Measurements from ENCODE around the gene ZNF222.

Gene ZNF222

GRCh38 chr19:44055870-44056269 is 30.7 kb downstream of the ZNF222 start:
- no peak for DNase-seq

GRCh38 chr19:44059229-44059628 is 34.0 kb downstream of the ZNF222 start:
- no peak for DNase-seq

GRCh38 chr19:44061038-44061437 is 35.9 kb downstream of the ZNF222 start:
- no peak for DNase-seq

- no peak for DNase-seq
Measured at GRCh38 chr19:44066305-44066704, 41.1 kb downstream of the ZNF222 start.

- no peak for DNase-seq
Measured at GRCh38 chr19:44069415-44069814, 44.2 kb downstream of the ZNF222 start.

- DNase-seq = peak; percentile 90
Measured at GRCh38 chr19:44071824-44072542, 46.8 kb downstream of the ZNF222 start, which contains the start of gene ZNF284. Gene ZNF284, plus strand, starts transcription at chr19:44072159. Its CDS starts 4,231 bp downstream, at chr19:44076390.

GRCh38 chr19:44072543-44073401 is 47.6 kb downstream of the ZNF222 start:
- no peak for DNase-seq

GRCh38 chr19:44076325-44076724 is 51.1 kb downstream of the ZNF222 start:
- DNase-seq = no peak

All from hippocampal formation (tissue), 2 donors.